HG03135 (cell line): ENCODE data around the gene MYL3.

Experiments used
- ATAC-seq: cut with Tn5 transposase; IDR thresholded peaks from one replicate; pipeline ENCODE4 v1.9.1; 2021; ENCODE audit warnings: mild to moderate bottlenecking, moderate library complexity; ENCODE audit not compliant: unreplicated experiment

Gene MYL3

DNA sequence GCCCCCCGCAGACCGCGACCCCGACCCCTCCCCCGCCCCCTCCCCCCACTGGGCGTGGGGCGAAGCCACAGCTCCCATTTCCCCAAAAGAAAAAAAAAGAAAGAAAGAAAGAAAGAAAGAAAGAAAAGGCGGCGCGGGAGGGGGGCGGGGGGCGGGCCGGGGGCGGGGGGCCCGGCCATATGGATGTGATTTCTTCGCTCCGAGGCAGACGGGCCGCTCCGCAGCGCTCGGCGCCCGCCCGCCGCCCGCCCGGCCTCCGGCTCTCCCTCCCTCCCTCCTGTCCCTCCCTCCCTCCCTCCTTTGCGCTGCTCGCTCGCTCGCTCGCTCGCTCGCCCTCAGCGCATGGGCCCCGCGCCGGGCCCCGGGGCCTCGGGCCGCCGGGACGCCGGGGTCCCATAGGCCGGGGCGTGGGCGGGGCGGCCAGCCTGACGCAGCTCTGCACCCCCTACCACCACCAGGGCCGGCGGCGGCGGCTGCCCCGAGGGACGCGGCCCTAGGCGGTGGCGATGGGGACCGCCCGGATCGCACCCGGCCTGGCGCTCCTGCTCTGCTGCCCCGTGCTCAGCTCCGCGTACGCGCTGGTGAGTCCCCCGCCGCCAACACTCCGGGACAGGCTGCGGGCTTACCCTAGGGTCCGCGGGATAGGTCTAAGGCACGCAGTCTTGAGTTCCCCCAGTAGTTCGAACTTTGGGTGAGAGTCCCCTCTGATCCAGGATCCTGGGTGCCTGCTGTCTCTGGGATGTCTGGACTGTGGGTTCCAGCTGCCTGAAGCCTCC, 20.0 kb upstream of the MYL3 start:
- no peak for ATAC-seq

DNA sequence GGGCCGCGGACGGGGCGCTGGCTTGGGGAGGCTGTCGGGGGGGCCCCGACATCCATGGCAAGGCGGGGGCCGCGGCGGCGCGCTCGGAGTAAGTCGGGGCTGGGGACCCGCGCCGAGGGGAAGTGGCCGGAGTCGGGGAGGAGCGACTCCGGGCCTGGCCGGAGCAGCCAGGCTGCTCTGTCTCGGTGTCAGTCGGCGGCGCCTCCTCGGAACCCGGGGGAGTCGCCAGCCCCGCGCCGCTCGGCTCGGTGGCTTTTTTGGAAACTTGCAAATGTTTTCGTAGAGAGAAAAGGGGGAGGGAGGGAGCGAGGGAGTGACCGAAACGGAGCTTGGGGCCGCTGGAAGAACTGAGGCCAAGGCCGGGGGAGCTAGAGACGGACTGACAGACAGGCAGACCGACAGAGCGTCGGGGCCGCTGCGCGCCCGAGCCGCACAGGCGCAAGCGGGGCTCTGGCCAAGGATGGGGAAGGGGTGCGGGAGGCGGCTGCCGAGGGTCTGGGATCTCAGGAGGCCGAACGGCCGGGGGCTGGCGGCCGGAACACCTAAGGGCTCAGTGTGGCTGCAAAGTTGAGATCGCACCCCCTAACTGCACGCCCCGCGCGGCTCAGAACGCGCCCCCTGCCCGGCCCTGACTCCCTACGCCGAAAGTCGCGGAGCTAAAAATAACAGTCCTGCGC, 19.3 kb upstream of the MYL3 start:
- ATAC-seq = no peak

DNA sequence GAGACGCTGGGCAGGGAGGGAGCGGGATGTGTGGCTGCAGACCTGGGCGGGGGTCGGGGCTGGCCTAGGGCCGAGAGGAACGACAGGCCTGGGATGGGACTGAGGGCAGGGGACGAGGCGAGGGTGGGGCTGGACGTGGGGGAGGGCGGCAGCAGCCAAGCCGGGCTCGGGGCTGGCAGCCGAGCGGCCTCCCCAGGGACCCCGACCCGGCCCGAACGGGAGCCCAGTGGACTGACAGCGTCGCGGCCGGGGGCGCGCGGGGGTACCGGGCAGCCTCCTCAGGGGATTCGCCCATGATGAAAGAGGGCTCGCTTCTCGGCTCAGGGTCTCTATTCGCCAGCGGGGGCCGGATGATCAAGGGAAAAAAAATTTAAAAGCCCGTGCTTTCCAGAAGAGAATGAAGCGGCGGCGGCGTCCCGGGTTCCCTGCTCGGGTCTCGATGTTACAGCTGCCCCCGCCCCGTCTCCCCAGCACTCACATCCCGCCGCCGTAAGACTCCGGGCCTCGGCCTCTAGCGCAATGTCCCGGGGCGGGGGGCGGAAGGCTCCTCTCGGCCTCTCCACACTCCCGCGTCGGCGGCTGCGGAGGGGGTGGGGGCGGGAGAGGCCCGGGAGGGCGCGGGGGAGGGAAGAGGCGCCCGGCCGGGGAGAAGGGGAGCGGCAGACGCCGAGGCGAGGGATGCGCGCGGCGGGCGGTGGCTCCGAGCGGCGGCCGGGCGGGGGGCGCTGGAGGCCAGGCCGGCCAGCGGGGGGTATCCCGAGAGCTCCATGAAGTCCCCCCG, 18.5 kb upstream of the MYL3 start:
- no peak for ATAC-seq

DNA sequence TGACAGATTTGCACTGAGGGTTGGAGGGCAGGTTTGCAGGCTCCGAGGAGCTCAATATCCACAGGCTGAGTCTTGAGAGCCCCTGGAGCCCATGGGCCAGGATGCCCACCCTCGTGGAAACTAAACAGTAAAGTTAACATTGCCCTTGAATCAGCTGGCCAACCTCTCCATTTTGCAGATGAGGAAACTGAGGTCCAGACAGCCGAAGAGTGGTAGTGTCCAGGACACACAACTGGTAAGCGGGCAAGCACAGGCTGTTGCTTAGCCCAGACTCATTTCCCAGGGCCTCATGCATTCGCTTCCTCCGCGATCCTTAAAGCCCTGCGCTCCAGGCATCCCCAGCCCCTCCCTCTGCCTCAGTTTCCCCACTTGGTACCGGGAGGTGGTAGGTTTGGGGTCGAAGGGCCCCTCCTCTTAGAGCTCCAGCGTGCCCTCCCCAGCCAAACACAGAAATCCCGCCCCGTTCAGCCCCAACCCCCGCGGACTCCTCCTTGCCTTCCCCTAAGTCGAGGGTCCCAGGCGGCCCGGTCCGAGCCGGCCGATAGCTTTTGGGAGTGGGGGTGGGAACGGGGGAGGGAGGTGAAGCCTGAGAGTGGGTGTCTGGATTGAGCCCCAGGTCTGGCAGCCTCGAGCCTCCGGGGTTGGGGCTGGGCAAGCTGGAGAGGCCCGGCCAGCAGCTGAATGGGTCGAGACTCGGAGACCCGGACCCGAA, 17.8 kb upstream of the MYL3 start:
- no peak for ATAC-seq

DNA sequence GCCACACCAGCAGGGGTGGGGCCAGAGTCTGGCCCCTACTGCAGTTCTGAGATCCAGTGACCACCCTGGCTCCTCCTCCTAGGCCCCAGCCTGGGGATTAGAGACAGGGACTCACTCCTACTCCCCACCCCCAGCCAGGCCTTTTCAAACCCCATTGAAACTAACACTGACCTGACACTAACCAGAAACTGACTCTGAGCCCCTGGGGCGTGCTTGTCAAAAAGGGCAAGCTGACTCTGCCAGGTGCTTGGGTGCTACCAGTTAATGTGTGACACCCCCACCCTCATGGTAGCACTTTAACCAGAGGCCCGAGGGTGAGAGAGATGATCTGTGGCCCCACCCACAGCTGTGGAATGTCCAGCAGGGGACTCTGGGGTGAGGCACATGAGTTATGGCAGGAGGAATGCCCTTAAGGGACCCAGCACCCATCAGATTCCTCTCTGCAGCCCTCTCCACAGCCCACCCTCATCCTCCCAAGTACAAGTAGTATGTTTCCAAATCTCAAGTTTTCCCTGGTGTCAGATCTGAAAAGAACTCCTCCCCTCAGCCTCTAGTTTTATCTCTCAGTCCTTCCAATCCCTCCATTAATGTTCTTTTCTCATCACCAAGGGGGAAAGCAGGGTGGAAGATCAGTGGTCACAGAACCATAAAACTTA, 15.7 kb upstream of the MYL3 start:
- ATAC-seq = no peak

DNA sequence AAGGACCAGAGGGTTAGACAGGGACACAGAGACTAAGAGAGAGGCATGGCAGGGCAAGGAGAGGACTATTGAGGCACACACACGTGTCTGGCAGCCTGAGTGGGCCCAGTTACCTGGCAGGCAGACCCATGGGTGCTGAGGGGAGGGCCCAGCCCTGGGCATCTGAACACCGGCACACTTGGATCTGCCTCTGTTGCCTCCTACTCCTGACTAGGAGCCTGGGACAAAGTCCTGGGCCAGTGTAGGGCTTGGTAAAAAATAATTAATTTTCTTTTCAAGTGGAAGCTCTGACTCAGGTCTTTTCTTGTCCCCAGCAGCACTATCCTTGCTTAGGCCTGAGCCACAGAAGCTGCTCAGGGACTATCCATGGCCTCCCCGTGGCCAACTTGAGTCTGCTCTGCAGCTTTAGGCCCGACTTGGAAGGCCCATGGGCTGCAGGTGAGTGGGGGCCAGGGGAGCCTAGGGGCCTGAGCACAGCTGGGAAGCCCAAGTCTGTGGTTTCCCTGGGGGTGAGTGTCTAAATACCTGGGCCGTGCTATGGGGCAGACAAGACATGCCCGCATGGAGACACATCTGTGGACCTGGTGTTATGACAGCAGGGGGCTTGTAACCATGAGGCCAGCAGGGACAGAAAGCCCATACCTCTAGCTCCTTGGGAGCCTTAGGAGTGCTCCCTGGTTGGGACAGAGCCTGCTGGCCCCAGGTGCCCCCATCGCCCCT, 14.3 kb upstream of the MYL3 start, which contains the start of gene PTH1R:
PTH1R (plus strand) TSS at position 316 of the 720 bp plus-strand sequence. CDS start 5,839 bp downstream, outside the sequence.
- no peak for ATAC-seq

DNA sequence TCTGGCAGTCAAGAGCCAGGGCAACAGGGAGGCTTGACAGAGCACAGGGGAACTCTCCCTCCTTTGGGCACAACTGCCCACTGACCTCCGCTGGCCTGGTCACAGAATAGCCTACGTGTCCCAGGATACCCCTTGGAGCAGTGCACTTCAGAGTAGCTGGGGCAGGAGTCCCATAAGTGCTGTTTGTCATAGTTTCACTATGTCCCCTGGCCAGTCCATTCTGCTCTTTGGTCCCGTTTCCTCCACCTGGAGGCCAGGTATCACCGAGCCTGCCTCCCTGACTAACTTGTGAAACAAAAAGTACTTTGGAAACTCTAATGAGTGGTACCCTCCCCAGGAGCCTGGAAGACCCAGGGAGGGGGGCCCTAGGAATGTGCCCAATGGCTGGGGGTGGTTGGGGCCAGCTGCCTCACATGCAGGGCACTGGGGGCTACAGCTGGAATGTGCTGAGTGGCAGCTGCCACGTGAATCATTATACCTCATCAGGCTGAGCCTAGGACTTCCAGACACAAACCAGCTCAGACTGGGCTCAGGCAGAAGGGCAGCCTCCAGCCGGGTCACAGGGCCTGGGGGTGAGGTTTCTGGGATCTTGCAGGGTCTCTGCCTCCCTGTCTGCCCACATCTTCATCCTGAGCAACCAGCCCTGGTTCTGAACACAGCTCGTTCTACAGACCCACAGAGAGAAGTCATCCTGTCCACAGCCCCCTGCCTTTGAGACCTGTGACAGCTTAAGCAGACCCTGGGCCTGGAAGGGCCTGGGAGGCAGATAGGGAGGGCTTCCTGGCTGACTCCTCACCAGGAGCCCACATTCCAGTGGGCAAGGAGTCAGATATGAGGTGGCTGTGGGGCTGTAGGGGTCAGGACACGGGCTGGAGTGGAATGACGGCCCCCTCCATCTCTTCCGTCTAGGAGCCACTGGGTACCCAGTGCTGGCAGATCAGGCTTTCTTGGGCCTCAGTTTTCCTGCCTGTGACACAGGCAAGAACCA, 13.4 kb upstream of the MYL3 start:
- no peak for ATAC-seq

DNA sequence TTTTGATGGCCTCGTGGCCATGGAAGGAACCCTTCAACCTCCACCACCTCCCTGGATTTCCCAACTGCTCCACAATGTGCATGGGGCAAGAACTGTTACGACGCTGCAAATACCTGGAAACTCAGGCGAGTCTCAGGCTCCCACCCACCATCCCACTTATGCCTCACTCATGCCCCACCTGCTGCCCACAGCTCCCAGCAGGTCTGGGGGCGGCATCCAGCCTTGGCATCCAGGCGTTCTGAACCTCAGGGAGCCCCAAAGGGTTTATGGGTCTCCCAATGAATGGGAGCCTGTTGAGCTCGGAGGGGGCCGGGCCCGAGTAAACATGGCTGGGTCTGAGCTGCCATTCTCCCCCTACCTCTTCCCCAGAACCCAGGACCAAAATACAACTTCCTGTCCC, 12.3 kb upstream of the MYL3 start:
- no peak for ATAC-seq

DNA sequence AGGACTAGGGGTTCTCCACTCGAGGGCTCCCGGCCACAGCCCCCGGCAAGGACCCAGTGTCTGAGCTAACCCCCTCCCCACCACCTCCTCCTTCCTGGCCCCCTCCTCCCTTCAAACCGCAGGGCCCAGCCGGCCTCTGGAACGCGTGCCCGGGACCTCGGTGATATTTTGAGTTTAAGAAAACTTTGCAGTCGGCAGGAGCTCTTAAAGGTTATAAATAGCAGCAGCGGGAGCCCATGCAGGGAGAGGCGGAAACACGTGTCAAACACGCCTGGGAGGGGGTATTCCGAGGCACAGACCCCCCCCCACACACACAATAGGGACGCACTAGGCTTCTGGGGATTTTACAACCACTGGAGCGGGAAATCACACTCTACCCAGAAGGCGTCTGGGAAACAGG, 11.2 kb upstream of the MYL3 start:
- ATAC-seq = no peak

DNA sequence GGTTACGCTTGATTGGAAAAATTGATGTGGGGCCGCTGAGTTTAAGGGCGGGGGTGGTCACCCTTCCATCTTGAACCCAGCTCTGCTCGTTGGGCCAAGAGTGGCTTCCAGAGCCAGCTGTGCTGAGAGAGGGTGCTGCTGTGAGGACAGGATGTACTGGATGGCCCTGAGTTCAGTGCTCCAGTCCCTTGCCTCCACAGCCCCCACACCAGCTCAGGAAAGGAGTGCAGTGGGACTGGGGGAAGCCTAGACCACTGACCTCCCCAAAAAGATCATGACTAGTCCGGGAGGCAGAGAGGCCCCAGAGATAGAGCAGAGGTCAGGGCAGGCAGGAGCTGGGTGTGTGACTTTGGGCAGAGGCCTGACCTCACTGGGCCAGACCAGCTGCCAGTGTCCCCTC, 10.3 kb upstream of the MYL3 start:
- ATAC-seq = no peak

- no peak for ATAC-seq
These were observed 8.0 kb upstream of the MYL3 start for GRCh38 chr3:46871222-46871621.

- ATAC-seq = no peak
These were observed 7.4 kb upstream of the MYL3 start for GRCh38 chr3:46870651-46871050.

DNA sequence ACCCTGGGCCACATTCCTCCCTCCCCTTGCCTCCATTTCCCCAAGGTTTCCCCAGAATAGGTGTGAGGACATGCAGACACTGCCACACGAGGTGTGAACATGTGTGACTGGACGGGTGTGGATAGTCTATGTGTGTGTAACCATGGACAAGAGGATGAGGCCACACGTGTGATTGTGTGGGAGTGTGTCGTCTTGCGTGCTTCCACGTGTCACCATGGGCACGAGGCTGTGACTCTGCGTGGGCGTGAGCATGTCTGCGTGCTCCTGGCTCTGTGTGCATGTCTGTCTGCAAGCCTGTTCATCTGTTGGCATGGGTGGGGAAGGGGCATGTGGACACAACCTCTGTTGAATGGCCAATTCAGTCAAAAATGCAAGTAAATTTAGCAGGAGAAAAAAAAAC, 6.2 kb upstream of the MYL3 start:
- ATAC-seq = no peak

DNA sequence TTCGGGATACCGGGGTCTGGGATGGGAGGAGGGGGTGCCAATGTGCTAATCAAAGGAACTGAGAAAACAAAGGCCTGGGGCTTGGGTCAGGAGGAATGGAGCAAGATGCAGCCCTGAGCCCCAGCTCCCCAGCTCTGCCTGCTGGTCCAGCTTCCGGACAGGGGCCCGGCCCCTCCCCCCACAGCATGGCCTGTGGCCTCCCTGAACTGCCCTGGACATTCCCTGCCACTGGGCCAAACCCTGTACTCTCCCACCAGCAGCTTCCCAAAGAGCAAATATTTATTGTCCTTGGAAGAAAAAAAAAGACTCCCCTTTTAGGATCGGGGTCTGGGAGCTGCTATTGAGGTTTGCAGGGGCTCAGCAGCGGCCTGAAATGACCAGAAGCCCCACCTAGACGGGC, 5.7 kb upstream of the MYL3 start:
- ATAC-seq = no peak

- no peak for ATAC-seq
These were observed 5.0 kb upstream of the MYL3 start for GRCh38 chr3:46868287-46868686.

GRCh38 chr3:46867550-46867898, 4.3 kb upstream of the MYL3 start:
- no peak for ATAC-seq

DNA sequence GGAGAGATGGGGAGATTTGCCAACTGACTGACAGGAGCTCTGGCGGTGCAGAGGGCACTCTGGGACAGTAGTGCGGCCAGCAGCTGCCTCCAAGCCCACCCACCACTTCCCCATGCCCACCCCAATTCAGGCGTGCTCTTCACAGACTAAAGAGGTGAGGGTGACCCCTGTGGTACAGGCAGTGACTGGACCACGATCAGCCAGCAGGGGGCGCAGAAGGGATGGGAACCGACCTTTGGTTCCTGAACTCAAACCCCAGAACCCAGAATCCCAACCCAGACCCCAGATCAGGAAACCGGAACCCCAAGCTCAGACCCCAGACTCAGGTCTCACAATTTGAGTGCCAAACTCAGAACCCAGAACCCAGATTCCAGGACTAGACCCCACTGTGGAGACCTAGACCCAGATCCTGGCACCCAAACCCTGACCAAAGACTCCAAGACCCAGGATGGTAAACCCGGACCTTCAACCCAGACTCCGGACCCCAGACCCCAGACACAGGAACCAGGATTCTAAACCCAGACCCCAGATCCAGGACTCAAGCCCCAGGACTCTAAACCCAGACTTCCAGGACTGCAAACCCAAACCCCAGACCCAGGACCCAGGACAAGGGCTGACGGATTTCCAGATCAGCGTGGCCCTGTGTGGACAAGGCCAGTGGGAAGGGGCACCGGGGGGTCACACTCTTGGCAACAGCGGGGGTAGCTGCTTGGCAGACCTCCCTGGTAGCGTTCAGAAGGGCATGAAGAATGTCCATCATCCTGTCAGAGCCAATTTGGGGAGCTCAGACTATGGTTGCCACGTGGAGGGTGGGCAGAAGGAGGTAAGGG, 3.7 kb upstream of the MYL3 start:
- ATAC-seq = no peak

DNA sequence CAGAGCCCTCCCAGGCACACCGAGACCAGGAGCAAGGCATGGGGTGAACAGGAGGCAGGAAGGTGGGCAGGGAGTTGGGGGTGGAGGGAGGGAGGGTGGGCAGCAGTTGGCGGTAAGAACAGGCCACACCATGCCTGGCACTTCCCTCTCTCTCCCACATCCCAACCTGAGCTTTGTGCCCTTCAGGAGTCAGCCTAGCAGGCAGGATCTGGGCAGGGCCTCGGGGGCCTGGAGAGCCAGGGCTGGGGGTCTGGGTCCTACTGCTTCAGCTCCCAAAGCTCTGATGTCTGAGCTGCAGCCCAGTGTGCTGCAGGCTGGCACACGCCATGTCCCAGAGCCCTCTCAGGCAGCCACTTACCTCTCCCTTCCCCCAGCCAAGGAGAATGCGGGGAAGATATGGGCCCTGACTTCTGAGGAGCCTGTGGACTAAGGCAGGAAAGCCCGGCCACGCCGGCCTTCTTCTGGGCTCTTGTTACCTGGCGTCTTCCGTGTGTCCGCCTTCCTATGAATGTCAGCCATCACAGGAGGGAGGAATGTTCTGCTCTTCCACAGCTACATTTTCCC, 2.9 kb upstream of the MYL3 start:
- ATAC-seq = no peak
